Right lobe of liver (tissue), 6 donors: ENCODE results near the gene EDNRA. TPM values are rescaled to one million over a fixed set of nuclear protein-coding genes. Genes with fewer than 3 reads are reported as not detected.

Experiments used
- ATAC-seq, 4 donors: fragments of 200-7000 bp; cut with Tn5 transposase; one replicate each; pipeline ENCODE4 v1.9.1; 2020; ENCODE audit warnings: mild to moderate bottlenecking in 4 of 4, moderate library complexity in 4 of 4
- DNase-seq, 3 donors: peaks; one replicate each; pipeline ENCODE4 v3.0.0-alpha.2; 2020
- H3K27ac ChIP-seq, 3 donors: fragments of 200-600 bp; one replicate each; pipeline ENCODE4 v1.8.0; 2022
- H3K27me3 ChIP-seq, 2 donors: fragments of 200-600 bp; one replicate each; pipeline ENCODE4 v1.8.0; 2022
- H3K36me3 ChIP-seq, 4 donors: fragments of 200-600 bp; sonication (generic) in 1 of 4; one replicate each; pipeline versions ENCODE4 v1.5.1 to v1.8.0; 2017 to 2022; ENCODE audit warnings: control low read depth in 1 of 4
- H3K4me1 ChIP-seq, 4 donors: fragments of 200-600 bp; sonication (generic) in 1 of 4; one replicate each; pipeline versions ENCODE4 v1.5.1 to v1.8.0; 2017 to 2022; ENCODE audit warnings: control low read depth in 1 of 4
- H3K4me3 ChIP-seq, 3 donors: fragments of 200-600 bp; one replicate each; pipeline ENCODE4 v1.8.0; 2022
- H3K9me3 ChIP-seq, 4 donors: fragments of 200-600 bp; sonication (generic) in 1 of 4; one replicate each; pipeline versions ENCODE4 v1.5.1 to v1.8.0; 2017 to 2022; ENCODE audit warnings: control low read depth in 1 of 4
- CTCF ChIP-seq, 4 donors: fragments of 200-600 bp in 3 of 4; fragments of 450-650 bp in 1 of 4; IDR thresholded peaks; one replicate each; pipeline versions ENCODE4 v1.5.1 to v1.8.0; 2016 to 2022; ENCODE audit warnings: antibody characterized with exemption in 4 of 4, mild to moderate bottlenecking in 2 of 4
- POLR2A ChIP-seq: fragments of 450-650 bp; IDR thresholded peaks from one replicate; pipeline ENCODE4 v1.6.1; 2017; ENCODE audit warnings: antibody characterized with exemption, mild to moderate bottlenecking
- WGBS: methylation state at CpG from one replicate; pipeline ENCODE4 v1.1.6; 2018; ENCODE audit warnings: low coverage, low lambda C conversion rate; ENCODE audit not compliant: insufficient coverage; ENCODE audit errors: missing lambda C conversion rate; 5-methylcytosine and 5-hydroxymethylcytosine counted together
- intact Hi-C, 2 donors: fragments of 100-400 bp; cut with DNase I; formaldehyde crosslinking; loops; one replicate each; pipeline versions ENCODE4 v1.11.2 to v1.14.1; 2022
- total RNA-seq, 6 experiments: library from RNA; depleted of rRNA in 2 of 6; stranded (reverse); fragments of >200 nt in 2 of 6; fragmentation: NEBNext Ultra II Directional in 3 of 6; extraction: Animal tissue kit (Norgen Biotek cat#: 25700) in 3 of 6; gene quantifications; one replicate each; pipeline versions ENCODE4 v1.1.0 to v1.2.4, GENCODE V29; 2016 to 2023
- donor health status: DM: no; HTN: yes; CAD: no.
- donor health status: DM: no; HTN: no; CAD: no.
- donor health status: DM: no; HTN: no; CAD: no.
- donor health status: DM: no; HTN: yes; CAD: no.
- donor health status: DM: no; HTN: yes; CAD: no.

The EDNRA gene
- total RNA-seq, 6 experiments from 2014 or later, result 0.61 to 1.2 (median 0.92) TPM

- intact Hi-C loops, result no loop called here
- 73% methylated on average over 1 of the region's 1 CpG for WGBS
- TF ChIP-seq POLR2A (no peak), CTCF (IDR thresholded peaks at IDR 0.05) (no peak)
These were observed 103.0 kb downstream of the EDNRA start for GRCh38 chr4:147583876-147584275.

GRCh38 chr4:147586032-147586431, 105.1 kb downstream of the EDNRA start:
- H3K9me3 ChIP-seq, result no peaks in the 10 kb centered on the region
- H3K36me3 ChIP-seq, result no peaks in the 10 kb centered on the region
- H3K27me3 ChIP-seq, result peaks cover 0 to 2% of the 10 kb centered on the region in 2 donors
- TF ChIP-seq CTCF (IDR thresholded peaks at IDR 0.05), result no peak
- no peak for TF ChIP-seq POLR2A
- no peak overlapping the region for H3K4me3 ChIP-seq
- H3K4me1 ChIP-seq, result no peaks in the 10 kb centered on the region
- intact Hi-C loops, result no loop called here
- no peak for DNase-seq
- H3K27ac ChIP-seq, result no peak overlapping the region
- ATAC-seq, result no peak
- 21% methylated on average over 3 of the region's 3 CpGs for WGBS

More at GRCh38 chr4:147583876-147584275, 103.0 kb downstream of the EDNRA start:
- no peaks in the 10 kb centered on the region for H3K4me1 ChIP-seq
- peaks cover 0 to 2% of the 10 kb centered on the region in 2 donors for H3K27me3 ChIP-seq
- DNase-seq (no peak), ATAC-seq (no peak)
- H3K9me3 ChIP-seq, result no peaks in the 10 kb centered on the region
- H3K27ac ChIP-seq, result no peak overlapping the region
- H3K36me3 ChIP-seq, result no peaks in the 10 kb centered on the region
- H3K4me3 ChIP-seq, result no peak overlapping the region

GRCh38 chr4:147586637-147587036, 105.7 kb downstream of the EDNRA start:
- WGBS, result 50% methylated on average over 4 of the region's 4 CpGs
- ATAC-seq, result no peak
- Histone ChIP-seq H3K9me3 (no peaks in the 10 kb centered on the region), H3K36me3 (no peaks in the 10 kb centered on the region), H3K4me1 (no peaks in the 10 kb centered on the region), H3K27me3 (peaks cover 0 to 2% of the 10 kb centered on the region in 2 donors), H3K4me3 (no peak overlapping the region), H3K27ac (no peak overlapping the region)
- intact Hi-C loops, result no loop called here
- DNase-seq, result no peak
- no peak for TF ChIP-seq POLR2A
- no peak for TF ChIP-seq CTCF (IDR thresholded peaks at IDR 0.05)

- ATAC-seq (no peak), DNase-seq (no peak)
- 74% methylated on average over 3 of the region's 3 CpGs for WGBS
- TF ChIP-seq CTCF (IDR thresholded peaks at IDR 0.05) (no peak), POLR2A (no peak)
- intact Hi-C loops, result no loop called here
- Histone ChIP-seq H3K27me3 (peaks cover 0 to 2% of the 10 kb centered on the region in 2 donors), H3K27ac (no peak overlapping the region), H3K36me3 (no peaks in the 10 kb centered on the region), H3K9me3 (no peaks in the 10 kb centered on the region), H3K4me3 (no peak overlapping the region), H3K4me1 (no peaks in the 10 kb centered on the region)
These were observed 106.1 kb downstream of the EDNRA start for GRCh38 chr4:147587041-147587440.

GRCh38 chr4:147589586-147589985, 108.7 kb downstream of the EDNRA start:
- Histone ChIP-seq H3K27ac (no peak overlapping the region), H3K27me3 (peaks cover 0 to 2% of the 10 kb centered on the region in 2 donors), H3K9me3 (no peaks in the 10 kb centered on the region), H3K4me1 (no peaks in the 10 kb centered on the region), H3K4me3 (no peak overlapping the region), H3K36me3 (no peaks in the 10 kb centered on the region)
- DNase-seq (no peak), ATAC-seq (no peak)
- intact Hi-C loops, result no loop called here
- TF ChIP-seq CTCF (IDR thresholded peaks at IDR 0.05), result no peak
- TF ChIP-seq POLR2A, result no peak
- 40% methylated on average over 1 of the region's 1 CpG for WGBS
